Ovary (tissue), 9 donors: ENCODE measurements around the gene KLHL8. TPM values are rescaled to one million over a fixed set of nuclear protein-coding genes. Genes with fewer than 3 reads are reported as not detected.

Experiments used
- DNase-seq, 5 donors: peaks; one replicate each; pipeline ENCODE4 v3.0.0-alpha.2; 2019 to 2020
- H3K27ac ChIP-seq, 2 donors: fragments of 200-600 bp; one replicate each; pipeline versions ENCODE4 v1.5.1 to v1.8.0; 2019 to 2022
- H3K27me3 ChIP-seq: fragments of 200-600 bp; one replicate; pipeline ENCODE4 v1.8.0; 2022
- H3K36me3 ChIP-seq: fragments of 200-600 bp; sonication (generic); one replicate; pipeline ENCODE4 v1.5.1; 2019
- H3K4me1 ChIP-seq: one replicate; pipeline ENCODE4 v1.8.1; 2013; ENCODE audit warnings: mild to moderate bottlenecking, moderate library complexity; ENCODE audit not compliant: insufficient read depth
- H3K4me3 ChIP-seq: fragments of 200-600 bp; sonication (generic); one replicate; pipeline ENCODE4 v1.5.1; 2017
- H3K9me3 ChIP-seq, 2 donors: fragments of 200-600 bp in 1 of 2; sonication (generic) in 1 of 2; one replicate each; pipeline versions ENCODE4 v1.5.1 to v1.8.1; 2013 to 2019; ENCODE audit warnings: mild to moderate bottlenecking in 1 of 2, moderate library complexity in 1 of 2
- EP300 ChIP-seq: sonication (generic); formaldehyde crosslinking; IDR thresholded peaks from one replicate; pipeline ENCODE4 v1.6.1; 2017; ENCODE audit warnings: antibody characterized with exemption
- POLR2A ChIP-seq: fragments of 450-650 bp; IDR thresholded peaks from one replicate; pipeline ENCODE4 v1.6.1; 2017; ENCODE audit warnings: antibody characterized with exemption, mild to moderate bottlenecking, moderate library complexity
- WGBS, 3 donors: extraction: QIAGEN DNeasy Blood & Tissue Kit in 1 of 3; methylation state at CpG; one replicate each; pipeline versions ENCODE4 v1.1.5 to v1.1.7; 2013 to 2017; 5-methylcytosine and 5-hydroxymethylcytosine counted together
- intact Hi-C, 4 donors: fragments of 100-400 bp; cut with DNase I; formaldehyde crosslinking; loops; one replicate each; pipeline versions ENCODE4 v1.11.0 to v1.15.1; 2022 to 2023
- polyA plus RNA-seq, 2 donors: library from polyadenylated mRNA; stranded (reverse); fragments of 200-250 nt in 1 of 2; fragments of 350-450 nt in 1 of 2; fragmentation: Illumina TruSeq in 1 of 2; extraction: RNeasy Lipid Tissue Mini Kit (QIAGEN cat#74804) in 1 of 2; gene quantifications; one replicate each; pipeline ENCODE4 v1.2.3, GENCODE V29; 2013 to 2014
- total RNA-seq, 7 donors: library from RNA; depleted of rRNA in 2 of 7; stranded (reverse); fragments of >200 nt in 2 of 7; fragmentation: NEBNext Ultra II Directional in 3 of 7; extraction: Animal tissue kit (Norgen Biotek cat#: 25700) in 3 of 7; gene quantifications; one replicate each; pipeline versions ENCODE4 v1.1.0 to v1.2.4, GENCODE V29; 2016 to 2023
- TF ChIP-seq, protein P1 (sequence below), 3 donors: fragments of 450-650 bp in 2 of 3; fragments of 200-600 bp in 1 of 3; IDR thresholded peaks; one replicate each; pipeline versions ENCODE4 v1.5.1 to v1.8.0; 2016 to 2022; ENCODE audit warnings: antibody characterized with exemption in 3 of 3, mild to moderate bottlenecking in 1 of 3
- donor health status: DM: no; HTN: no; CAD: no; lungs with moderate emphysema.
- donor health status: DM: no; HTN: no; CAD: no.
- donor health status: Bipolar disorder and iron deficiency.
- donor health status: DM: yes; HTN: yes; CAD: no.
- donor health status: DM: no; HTN: no; CAD: no.
- donor health status: DM: yes; HTN: yes; CAD: no.

Gene KLHL8
- total and polyA plus RNA-seq, 9 donors = 4.1 to 13.1 (median 11.4) TPM

DNA sequence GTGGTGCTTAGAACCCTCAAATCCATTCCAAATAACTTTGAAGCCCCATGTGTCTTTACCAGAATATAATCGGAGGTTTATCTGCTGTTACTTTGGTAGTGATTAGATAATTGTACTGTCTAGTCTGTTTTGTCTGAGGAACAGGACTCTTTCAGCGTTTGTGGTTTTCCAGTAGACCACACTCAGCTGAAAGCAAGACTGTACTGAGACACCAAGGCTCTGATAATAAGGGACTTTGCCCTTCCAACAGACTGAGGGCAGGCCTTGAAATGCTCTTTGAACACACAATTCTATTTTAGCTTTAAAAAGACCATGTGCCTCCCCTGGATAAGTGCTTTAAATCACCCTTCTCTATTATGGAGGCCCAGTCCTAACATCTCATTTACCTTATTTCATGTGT lies 76.1 kb downstream of the KLHL8 start:
- H3K27ac ChIP-seq = no peak overlapping the region
- 20 to 48% (median 23%) methylated on average over 2 of the region's 2 CpGs for WGBS, 3 donors
- TF ChIP-seq EP300 (no peak), POLR2A (no peak)
- TF ChIP-seq, protein P1, sequence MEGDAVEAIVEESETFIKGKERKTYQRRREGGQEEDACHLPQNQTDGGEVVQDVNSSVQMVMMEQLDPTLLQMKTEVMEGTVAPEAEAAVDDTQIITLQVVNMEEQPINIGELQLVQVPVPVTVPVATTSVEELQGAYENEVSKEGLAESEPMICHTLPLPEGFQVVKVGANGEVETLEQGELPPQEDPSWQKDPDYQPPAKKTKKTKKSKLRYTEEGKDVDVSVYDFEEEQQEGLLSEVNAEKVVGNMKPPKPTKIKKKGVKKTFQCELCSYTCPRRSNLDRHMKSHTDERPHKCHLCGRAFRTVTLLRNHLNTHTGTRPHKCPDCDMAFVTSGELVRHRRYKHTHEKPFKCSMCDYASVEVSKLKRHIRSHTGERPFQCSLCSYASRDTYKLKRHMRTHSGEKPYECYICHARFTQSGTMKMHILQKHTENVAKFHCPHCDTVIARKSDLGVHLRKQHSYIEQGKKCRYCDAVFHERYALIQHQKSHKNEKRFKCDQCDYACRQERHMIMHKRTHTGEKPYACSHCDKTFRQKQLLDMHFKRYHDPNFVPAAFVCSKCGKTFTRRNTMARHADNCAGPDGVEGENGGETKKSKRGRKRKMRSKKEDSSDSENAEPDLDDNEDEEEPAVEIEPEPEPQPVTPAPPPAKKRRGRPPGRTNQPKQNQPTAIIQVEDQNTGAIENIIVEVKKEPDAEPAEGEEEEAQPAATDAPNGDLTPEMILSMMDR (IDR thresholded peaks at IDR 0.05) = no peak
- H3K36me3 ChIP-seq = no peaks in the 10 kb centered on the region
- H3K4me3 ChIP-seq = no peak overlapping the region
- H3K9me3 ChIP-seq = no peaks in the 10 kb centered on the region
- no peaks in the 10 kb centered on the region for H3K4me1 ChIP-seq
- H3K27me3 ChIP-seq = no peaks in the 10 kb centered on the region
- no peak for DNase-seq
- intact Hi-C loops = loop anchor here in 2 of 4 donors (10.0 kb wide), 1 partner anchor 90 kb away; no protein-coding TSS in a partner anchor

DNA sequence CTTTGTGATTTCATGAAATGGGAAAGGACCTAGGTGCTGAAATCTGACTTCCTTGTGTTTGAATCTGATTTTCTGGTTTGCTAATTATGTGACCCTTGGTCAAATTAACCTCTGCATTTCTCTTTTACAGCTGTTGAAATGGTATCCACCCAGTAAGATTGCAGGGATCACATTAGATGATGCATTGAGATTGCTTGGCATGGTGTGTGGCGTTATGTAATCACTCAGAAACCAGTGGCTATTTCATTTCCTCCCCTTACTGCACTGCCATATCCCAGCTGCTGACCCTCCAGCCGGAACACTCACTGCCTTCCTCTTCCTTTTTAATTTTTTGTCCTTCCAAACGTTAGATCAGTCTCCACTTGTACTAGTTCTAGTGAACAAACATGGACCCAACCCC lies 79.0 kb downstream of the KLHL8 start:
- Histone ChIP-seq H3K4me3 (no peak overlapping the region), H3K27me3 (no peaks in the 10 kb centered on the region), H3K9me3 (no peaks in the 10 kb centered on the region), H3K36me3 (no peaks in the 10 kb centered on the region), H3K4me1 (no peaks in the 10 kb centered on the region), H3K27ac (no peak overlapping the region)
- intact Hi-C loops = loop anchor here in 2 of 4 donors (10.0 kb wide), 1 partner anchor 93 kb away; no protein-coding TSS in a partner anchor
- TF ChIP-seq, protein P1 (IDR thresholded peaks at IDR 0.05) = no peak
- TF ChIP-seq EP300 (no peak), POLR2A (no peak)
- WGBS, 3 donors = 77 to 80% (median 78%) methylated on average over 3 of the region's 3 CpGs
- DNase-seq = no peak

GRCh38 chr4:87134122-87134521 lies 86.3 kb downstream of the KLHL8 start:
- WGBS, 3 donors = 96 to 99% (median 96%) methylated on average over 3 of the region's 3 CpGs
- TF ChIP-seq, protein P1 (IDR thresholded peaks at IDR 0.05) = no peak
- no peak for TF ChIP-seq POLR2A
- no peak for TF ChIP-seq EP300
- Histone ChIP-seq H3K27me3 (no peaks in the 10 kb centered on the region), H3K27ac (no peak overlapping the region), H3K36me3 (no peaks in the 10 kb centered on the region), H3K4me1 (peaks cover 1% of the 10 kb centered on the region), H3K9me3 (no peaks in the 10 kb centered on the region), H3K4me3 (no peak overlapping the region)
- intact Hi-C loops = no loop called here
- no peak for DNase-seq

DNA sequence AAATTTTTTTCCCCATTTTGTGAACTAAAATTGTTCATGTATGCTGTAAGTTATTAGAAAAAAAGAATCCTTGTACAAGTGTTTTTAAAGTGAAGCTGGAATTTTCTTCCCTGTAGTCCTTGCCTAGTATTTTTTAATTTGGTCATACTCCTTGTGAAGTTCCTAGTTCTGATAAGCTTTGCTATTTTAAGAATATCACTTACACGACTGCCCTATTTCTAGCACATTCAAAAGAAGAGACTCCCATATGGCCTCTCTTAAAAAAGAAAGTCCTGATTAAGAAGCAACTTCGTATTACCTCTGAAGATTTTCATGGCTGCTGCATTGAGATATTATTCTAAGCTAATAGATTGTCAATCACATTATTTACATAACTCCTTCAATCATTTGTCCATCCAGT lies 87.2 kb downstream of the KLHL8 start:
- WGBS, 3 donors = 35 to 48% (median 42%) methylated on average over 2 of the region's 2 CpGs
- Histone ChIP-seq H3K4me3 (no peak overlapping the region), H3K27me3 (no peaks in the 10 kb centered on the region), H3K4me1 (peaks cover 1% of the 10 kb centered on the region), H3K9me3 (no peaks in the 10 kb centered on the region), H3K36me3 (no peaks in the 10 kb centered on the region), H3K27ac (no peak overlapping the region)
- DNase-seq = no peak
- intact Hi-C loops = no loop called here
- TF ChIP-seq, protein P1 (IDR thresholded peaks at IDR 0.05) = no peak
- no peak for TF ChIP-seq POLR2A
- TF ChIP-seq EP300 = no peak
